Fibroblast of lung (primary cell): ENCODE results near the gene ZEB2. TPM values are rescaled to one million over a fixed set of nuclear protein-coding genes. Genes with fewer than 3 reads are reported as not detected.
A peak's percentile ranks its signal among the peaks of the same experiment; 100 is the strongest.

ENCODE experiments used
- DNase-seq, 2 donors: peaks; one replicate each; pipeline versions ENCODE4 v3.0.0 to v3.0.0-alpha.2; 2010; ENCODE audit warnings: low read depth in 2 of 2
- H2AFZ ChIP-seq: 2 replicates; pipeline ENCODE4 v1.5.1; 2012; ENCODE audit warnings: low read length, control low read depth, inconsistent platforms
- H3K27ac ChIP-seq: 2 replicates; pipeline ENCODE4 v1.5.1; 2011; ENCODE audit warnings: low read length, control low read depth; ENCODE audit not compliant: insufficient read depth
- H3K27me3 ChIP-seq: 2 replicates; pipeline ENCODE4 v1.5.1; 2011; ENCODE audit warnings: mild to moderate bottlenecking, low read length; ENCODE audit not compliant: control insufficient read depth, insufficient read depth
- H3K36me3 ChIP-seq: 2 replicates; pipeline ENCODE4 v1.5.1; 2011; ENCODE audit warnings: low read length; ENCODE audit not compliant: control insufficient read depth, insufficient read depth
- H3K4me1 ChIP-seq: 2 replicates; pipeline ENCODE4 v1.5.1; 2011; ENCODE audit warnings: low read length; ENCODE audit not compliant: control insufficient read depth, insufficient read depth; ENCODE audit errors: extremely low read depth
- H3K4me2 ChIP-seq: 2 replicates; pipeline ENCODE4 v1.5.1; 2011; ENCODE audit warnings: low read length, control low read depth; ENCODE audit not compliant: insufficient read depth; ENCODE audit errors: extremely low read depth
- H3K4me3 ChIP-seq, 4 experiments: fragments of 200-600 bp in 1 of 4; sonication (generic) in 1 of 4; replicated peaks in 1 of 4; 2 replicates each; pipeline ENCODE4 v1.5.1; 2011 to 2016; ENCODE audit warnings: low read length in 4 of 4, low read depth in 3 of 4, mild to moderate bottlenecking in 3 of 4, control low read depth in 2 of 4, inconsistent platforms in 1 of 4, mixed read lengths in 1 of 4; ENCODE audit not compliant: insufficient read depth in 1 of 4; ENCODE audit errors: control extremely low read depth in 1 of 4
- H3K79me2 ChIP-seq: 2 replicates; pipeline ENCODE4 v1.5.1; 2012; ENCODE audit warnings: mild to moderate bottlenecking, low read length, inconsistent platforms; ENCODE audit not compliant: control insufficient read depth, insufficient read depth
- H3K9ac ChIP-seq: 2 replicates; pipeline ENCODE4 v1.5.1; 2011; ENCODE audit warnings: mild to moderate bottlenecking, low read length, control low read depth; ENCODE audit not compliant: insufficient read depth
- H3K9me3 ChIP-seq: 2 replicates; pipeline ENCODE4 v1.5.1; 2012; ENCODE audit warnings: low read depth, low read length; ENCODE audit not compliant: control insufficient read depth, insufficient read depth
- H4K20me1 ChIP-seq: 2 replicates; pipeline ENCODE4 v1.5.1; 2011; ENCODE audit warnings: low read length; ENCODE audit not compliant: control insufficient read depth, insufficient read depth; ENCODE audit errors: extremely low read depth
- CTCF ChIP-seq, 2 donors: IDR thresholded peaks in 1 of 2; conservative IDR thresholded peaks in 1 of 2; 1 replicate in 1 of 2; 2 replicates in 1 of 2; pipeline ENCODE4 v1.5.1; 2011 to 2012; ENCODE audit warnings: low read length in 2 of 2, control low read depth in 1 of 2, inconsistent platforms in 1 of 2, low read depth in 1 of 2, mild to moderate bottlenecking in 1 of 2
- EZH2 ChIP-seq: IDR thresholded peaks from 2 replicates; pipeline ENCODE4 v1.5.1; 2012; ENCODE audit warnings: low read length, control low read depth, mild to moderate bottlenecking; ENCODE audit errors: missing control alignments
- polyA plus RNA-seq, 2 donors: library from polyadenylated mRNA; depleted of rRNA in 1 of 2; stranded (reverse) in 1 of 2; unstranded in 1 of 2; fragments of >200 nt; gene quantifications; 2 replicates each; pipeline ENCODE4 v1.2.1, GENCODE V29; 2011 to 2012; ENCODE audit warnings: missing spikeins in 1 of 2
- total RNA-seq: library from RNA; depleted of rRNA; stranded (reverse); fragments of >200 nt; gene quantifications from 2 replicates; pipeline ENCODE4 v1.2.1, GENCODE V29; 2014

ZEB2 gene
- total and polyA plus RNA-seq, 2 donors (not counting 1 experiment from before 2014, with no cell fraction given): 91.0 to 130 TPM

- Histone ChIP-seq H3K27me3 (no peaks in the 10 kb centered on the region), H3K4me3 (peak overlapping the region in 1 of 4 experiments; percentile 38), H3K27ac (peak overlapping the region; percentile 79), H3K4me1 (peaks cover 23% of the 10 kb centered on the region), H3K9ac (peak overlapping the region; percentile 5), H2AFZ (no peak overlapping the region), H3K9me3 (no peaks in the 10 kb centered on the region), H3K4me2 (peak overlapping the region; percentile 95), H4K20me1 (no peaks in the 10 kb centered on the region), H3K79me2 (peaks cover 87% of the 10 kb centered on the region), H3K36me3 (no peaks in the 10 kb centered on the region)
- TF ChIP-seq EZH2: no peak
- TF ChIP-seq CTCF (conservative IDR thresholded peaks at IDR 0.05 in 1 of 2, IDR thresholded peaks at IDR 0.05 in 1 of 2; ENCODE audit: low read depth in 1 of 2, low read length in 2 of 2): no peak
- DNase-seq: peak in 1 of 2 donors; percentile 65
These were observed 66.3 kb downstream of the ZEB2 start for GRCh38 chr2:144453486-144454158.

- no peak overlapping the region for H2AFZ ChIP-seq
- H4K20me1 ChIP-seq: no peaks in the 10 kb centered on the region
- no peaks in the 10 kb centered on the region for H3K36me3 ChIP-seq
- H3K9me3 ChIP-seq: no peaks in the 10 kb centered on the region
- no peaks in the 10 kb centered on the region for H3K27me3 ChIP-seq
- H3K4me1 ChIP-seq: peaks cover 25% of the 10 kb centered on the region
- H3K79me2 ChIP-seq: peaks cover 88% of the 10 kb centered on the region
- H3K4me3 ChIP-seq: peak overlapping the region in 3 of 4 experiments; percentile 36 to 40 (median 38)
- peak; percentile 51 to 70 for DNase-seq
- peak overlapping the region; percentile 51 for H3K9ac ChIP-seq
- H3K4me2 ChIP-seq: peak overlapping the region; percentile 95
- no peak for TF ChIP-seq CTCF (conservative IDR thresholded peaks at IDR 0.05 in 1 of 2, IDR thresholded peaks at IDR 0.05 in 1 of 2; ENCODE audit: low read depth in 1 of 2, low read length in 2 of 2)
- no peak for TF ChIP-seq EZH2
- peak overlapping the region; percentile 79 for H3K27ac ChIP-seq
These were observed 67.0 kb downstream of the ZEB2 start for GRCh38 chr2:144452989-144453336.

- DNase-seq: peak; percentile 50 to 67
- no peaks in the 10 kb centered on the region for H3K9me3 ChIP-seq
- H3K27me3 ChIP-seq: no peaks in the 10 kb centered on the region
- H2AFZ ChIP-seq: no peak overlapping the region
- H3K79me2 ChIP-seq: peaks cover 88% of the 10 kb centered on the region
- H3K36me3 ChIP-seq: no peaks in the 10 kb centered on the region
- H3K4me3 ChIP-seq: peak overlapping the region; percentile 26 to 40 (median 37)
- H3K4me2 ChIP-seq: peak overlapping the region; percentile 95
- peak overlapping the region; percentile 52 for H3K9ac ChIP-seq
- peaks cover 24% of the 10 kb centered on the region for H3K4me1 ChIP-seq
- H3K27ac ChIP-seq: peak overlapping the region; percentile 79
- H4K20me1 ChIP-seq: no peaks in the 10 kb centered on the region
- TF ChIP-seq EZH2 (no peak), CTCF (conservative IDR thresholded peaks at IDR 0.05 in 1 of 2, IDR thresholded peaks at IDR 0.05 in 1 of 2; ENCODE audit: low read depth in 1 of 2, low read length in 2 of 2) (peak in 1 of 2 donors; percentile 24)
These were observed 67.5 kb downstream of the ZEB2 start for GRCh38 chr2:144452169-144452988.
